H1 (cell line): ENCODE measurements around the gene ZRANB1. TPM values are rescaled to one million over a fixed set of nuclear protein-coding genes. Genes with fewer than 3 reads are reported as not detected.

Experiments
- CHD7 ChIP-seq: fragments of 300-600 bp; sonication (generic); IDR thresholded peaks from 2 replicates; pipeline ENCODE4 v1.7.1; 2012; ENCODE audit warnings: low read length, moderate library complexity, mild to moderate bottlenecking, inconsistent platforms; ENCODE audit not compliant: insufficient replicate concordance
- FOSL1 ChIP-seq: IDR thresholded peaks from 2 replicates; pipeline ENCODE4 v1.6.1; 2011; ENCODE audit warnings: mild to moderate bottlenecking, low read depth, low read length, moderate library complexity; ENCODE audit not compliant: insufficient read depth
- RBBP5 ChIP-seq: IDR thresholded peaks from 2 replicates; pipeline ENCODE4 v1.7.1; 2012; ENCODE audit warnings: low read depth, mild to moderate bottlenecking, inconsistent platforms, low read length, moderate library complexity, borderline replicate concordance
- polyA plus RNA-seq, 7 experiments: library from polyadenylated mRNA; depleted of rRNA in 3 of 7; stranded (reverse) in 5 of 7; unstranded in 2 of 7; fragments of >200 nt in 5 of 7; fragments of 200-250 nt in 2 of 7; gene quantifications; 1 replicate in 5 of 7; 2 replicates in 1 of 7; 4 replicates in 1 of 7; pipeline versions ENCODE4 v1.2.1 to v1.2.3, GENCODE V29; 2011 to 2013; ENCODE audit warnings: missing spikeins in 2 of 7, mixed read lengths in 2 of 7
- total RNA-seq: library from RNA; stranded (reverse); fragmentation: NEBNext Ultra II Directional; extraction: Animal tissue kit (Norgen Biotek cat#: 25700); gene quantifications from 2 replicates; pipeline ENCODE4 v1.2.1, GENCODE V29; 2021

The ZRANB1 gene
- total and polyA plus RNA-seq, 2 of the 8 experiments (the other 6 are each of a cell fraction or from before 2014, with no cell fraction given): 6.1 to 19.9 TPM

DNA sequence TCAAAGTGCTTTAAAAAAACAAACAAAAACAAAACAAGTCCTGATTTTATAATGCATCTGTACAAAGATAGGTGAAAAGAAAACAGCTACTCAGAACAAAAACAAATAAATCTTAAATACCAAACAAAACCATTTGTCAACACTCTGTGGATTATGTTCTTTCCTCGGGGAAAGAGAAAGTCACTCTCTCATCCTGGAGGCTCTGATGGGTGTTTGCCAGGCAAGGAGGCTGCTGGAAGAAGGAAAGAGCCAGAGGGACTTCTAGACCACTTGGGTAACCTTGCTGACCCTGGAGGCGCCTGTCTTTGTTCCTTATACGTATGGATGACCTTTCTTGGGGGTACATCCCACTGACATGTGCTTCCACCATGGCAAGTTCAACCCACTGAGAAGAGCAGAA is 92.8 kb downstream of the ZRANB1 start (continued):
- no peak for TF ChIP-seq CHD7
- no peak for TF ChIP-seq RBBP5
- TF ChIP-seq FOSL1: no peak
